ENCODE data around the gene MPZL2. TPM values are rescaled to one million over a fixed set of nuclear protein-coding genes. Genes with fewer than 3 reads are reported as not detected.

The MPZL2 gene
- total RNA-seq, 1 experiment from 2014 or later = 1.2 TPM

DNA sequence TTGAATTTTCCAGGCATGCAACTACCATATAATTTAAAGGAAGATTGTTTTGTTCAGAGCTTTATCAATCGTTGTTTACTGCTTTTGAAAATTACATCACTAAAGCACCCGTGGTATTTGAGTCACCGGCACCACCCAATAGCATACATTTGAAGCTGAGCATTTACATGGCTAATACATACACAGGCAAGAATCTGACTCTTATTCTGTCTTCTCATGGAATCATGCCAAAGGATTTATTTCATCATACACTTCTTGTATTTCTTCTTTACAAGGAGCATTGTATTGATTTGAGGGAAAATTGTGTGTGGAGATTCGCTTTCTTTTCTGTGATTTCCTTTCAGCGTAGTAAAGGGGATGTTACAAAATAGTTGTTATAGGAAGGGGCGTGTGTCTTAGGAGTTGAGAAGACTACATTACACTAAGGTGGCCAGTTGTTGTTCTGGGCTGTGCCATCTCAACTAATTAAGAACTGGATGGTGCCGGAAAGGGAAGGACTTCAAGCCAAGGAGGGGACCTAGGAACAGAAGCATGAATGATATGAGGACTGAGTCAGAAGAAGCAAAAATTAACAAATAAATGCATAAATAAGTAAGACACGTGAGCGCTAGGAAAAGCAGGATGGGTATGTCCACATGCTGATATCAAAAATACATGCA is 27.5 kb upstream of the MPZL2 start:
- Mint-ChIP-seq H3K4me1 (peaks cover 7% of the 10 kb centered on the region; the same call in 1 of the 2 replicates), H3K4me3 (no peak overlapping the region), H3K36me3 (no peaks in the 10 kb centered on the region), H3K9me3 (peaks cover 3% of the 10 kb centered on the region), H3K27ac (no peak overlapping the region), H3K27me3 (ENCODE audit: low read depth) (peaks cover 29% of the 10 kb centered on the region)
- DNase-seq (ENCODE audit: low spot score) (no peak), ATAC-seq (no peak)
- TF ChIP-seq JUN (CRISPR knock-in tag; IDR thresholded peaks at IDR 0.05) (no peak), IRF2 (CRISPR knock-in tag; IDR thresholded peaks at IDR 0.05; ENCODE audit: borderline replicate concordance, low read depth) (no peak), ATF1 (CRISPR knock-in tag; IDR thresholded peaks at IDR 0.05) (no peak), CTCF (IDR thresholded peaks at IDR 0.05) (no peak)
- TF ChIP-seq, protein P1, sequence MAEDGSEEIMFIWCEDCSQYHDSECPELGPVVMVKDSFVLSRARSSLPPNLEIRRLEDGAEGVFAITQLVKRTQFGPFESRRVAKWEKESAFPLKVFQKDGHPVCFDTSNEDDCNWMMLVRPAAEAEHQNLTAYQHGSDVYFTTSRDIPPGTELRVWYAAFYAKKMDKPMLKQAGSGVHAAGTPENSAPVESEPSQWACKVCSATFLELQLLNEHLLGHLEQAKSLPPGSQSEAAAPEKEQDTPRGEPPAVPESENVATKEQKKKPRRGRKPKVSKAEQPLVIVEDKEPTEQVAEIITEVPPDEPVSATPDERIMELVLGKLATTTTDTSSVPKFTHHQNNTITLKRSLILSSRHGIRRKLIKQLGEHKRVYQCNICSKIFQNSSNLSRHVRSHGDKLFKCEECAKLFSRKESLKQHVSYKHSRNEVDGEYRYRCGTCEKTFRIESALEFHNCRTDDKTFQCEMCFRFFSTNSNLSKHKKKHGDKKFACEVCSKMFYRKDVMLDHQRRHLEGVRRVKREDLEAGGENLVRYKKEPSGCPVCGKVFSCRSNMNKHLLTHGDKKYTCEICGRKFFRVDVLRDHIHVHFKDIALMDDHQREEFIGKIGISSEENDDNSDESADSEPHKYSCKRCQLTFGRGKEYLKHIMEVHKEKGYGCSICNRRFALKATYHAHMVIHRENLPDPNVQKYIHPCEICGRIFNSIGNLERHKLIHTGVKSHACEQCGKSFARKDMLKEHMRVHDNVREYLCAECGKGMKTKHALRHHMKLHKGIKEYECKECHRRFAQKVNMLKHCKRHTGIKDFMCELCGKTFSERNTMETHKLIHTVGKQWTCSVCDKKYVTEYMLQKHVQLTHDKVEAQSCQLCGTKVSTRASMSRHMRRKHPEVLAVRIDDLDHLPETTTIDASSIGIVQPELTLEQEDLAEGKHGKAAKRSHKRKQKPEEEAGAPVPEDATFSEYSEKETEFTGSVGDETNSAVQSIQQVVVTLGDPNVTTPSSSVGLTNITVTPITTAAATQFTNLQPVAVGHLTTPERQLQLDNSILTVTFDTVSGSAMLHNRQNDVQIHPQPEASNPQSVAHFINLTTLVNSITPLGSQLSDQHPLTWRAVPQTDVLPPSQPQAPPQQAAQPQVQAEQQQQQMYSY (CRISPR knock-in tag; IDR thresholded peaks at IDR 0.05) = no peak
- TF ChIP-seq, protein P2, sequence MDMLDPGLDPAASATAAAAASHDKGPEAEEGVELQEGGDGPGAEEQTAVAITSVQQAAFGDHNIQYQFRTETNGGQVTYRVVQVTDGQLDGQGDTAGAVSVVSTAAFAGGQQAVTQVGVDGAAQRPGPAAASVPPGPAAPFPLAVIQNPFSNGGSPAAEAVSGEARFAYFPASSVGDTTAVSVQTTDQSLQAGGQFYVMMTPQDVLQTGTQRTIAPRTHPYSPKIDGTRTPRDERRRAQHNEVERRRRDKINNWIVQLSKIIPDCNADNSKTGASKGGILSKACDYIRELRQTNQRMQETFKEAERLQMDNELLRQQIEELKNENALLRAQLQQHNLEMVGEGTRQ (CRISPR knock-in tag; IDR thresholded peaks at IDR 0.05) = no peak
- POLR2A ChIA-PET = no interaction called here
- CTCF ChIA-PET = interaction anchor here (0.6 to 2.3 kb wide), 4 partner anchors 93 to 145 kb away, joined by 3 to 31 read pairs (median 4); no protein-coding TSS in a partner anchor

DNA sequence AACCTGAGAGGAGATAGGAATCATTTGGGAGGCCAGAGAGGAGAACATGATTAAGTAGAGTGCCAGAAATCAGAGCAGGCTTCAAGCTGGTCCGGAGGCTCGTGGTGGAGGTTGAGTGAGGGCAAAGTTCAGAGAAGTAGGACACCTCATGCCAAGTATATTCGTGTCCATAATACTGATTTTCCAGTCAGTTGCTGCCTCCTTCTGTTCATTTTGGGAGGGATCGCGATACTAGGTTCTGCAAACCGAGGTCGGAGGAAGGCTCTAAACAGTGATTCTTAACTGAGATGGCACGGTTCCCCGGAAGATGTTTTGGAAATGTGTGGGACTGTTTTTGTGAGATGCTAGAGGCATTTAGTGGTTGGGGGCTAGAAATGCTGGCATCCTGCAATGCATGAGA is 26.8 kb upstream of the MPZL2 start:
- ChIA-PET POLR2A (no interaction called here), CTCF (interaction anchor here (0.6 to 2.3 kb wide), 4 partner anchors 92 to 145 kb away, joined by 3 to 31 read pairs (median 4); no protein-coding TSS in a partner anchor)
- Mint-ChIP-seq H3K4me3 (no peak overlapping the region), H3K27me3 (ENCODE audit: low read depth) (peaks cover 33% of the 10 kb centered on the region), H3K36me3 (no peaks in the 10 kb centered on the region), H3K4me1 (peaks cover 7% of the 10 kb centered on the region; the same call in 1 of the 2 replicates), H3K27ac (no peak overlapping the region), H3K9me3 (peaks cover 3% of the 10 kb centered on the region)
- DNase-seq (ENCODE audit: low spot score) (no peak), ATAC-seq (peak; percentile 73)
- TF ChIP-seq, protein P3, sequence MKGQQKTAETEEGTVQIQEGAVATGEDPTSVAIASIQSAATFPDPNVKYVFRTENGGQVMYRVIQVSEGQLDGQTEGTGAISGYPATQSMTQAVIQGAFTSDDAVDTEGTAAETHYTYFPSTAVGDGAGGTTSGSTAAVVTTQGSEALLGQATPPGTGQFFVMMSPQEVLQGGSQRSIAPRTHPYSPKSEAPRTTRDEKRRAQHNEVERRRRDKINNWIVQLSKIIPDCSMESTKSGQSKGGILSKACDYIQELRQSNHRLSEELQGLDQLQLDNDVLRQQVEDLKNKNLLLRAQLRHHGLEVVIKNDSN (CRISPR knock-in tag; IDR thresholded peaks at IDR 0.05) = no peak
- TF ChIP-seq ZNF423 (CRISPR knock-in tag; IDR thresholded peaks at IDR 0.05) (no peak), GABPB1 (CRISPR knock-in tag; IDR thresholded peaks at IDR 0.05) (no peak; the same call in 1 of the 2 replicates), E2F4 (CRISPR knock-in tag; IDR thresholded peaks at IDR 0.05; ENCODE audit: borderline replicate concordance, low read depth) (no peak)
- TF ChIP-seq, protein P4, sequence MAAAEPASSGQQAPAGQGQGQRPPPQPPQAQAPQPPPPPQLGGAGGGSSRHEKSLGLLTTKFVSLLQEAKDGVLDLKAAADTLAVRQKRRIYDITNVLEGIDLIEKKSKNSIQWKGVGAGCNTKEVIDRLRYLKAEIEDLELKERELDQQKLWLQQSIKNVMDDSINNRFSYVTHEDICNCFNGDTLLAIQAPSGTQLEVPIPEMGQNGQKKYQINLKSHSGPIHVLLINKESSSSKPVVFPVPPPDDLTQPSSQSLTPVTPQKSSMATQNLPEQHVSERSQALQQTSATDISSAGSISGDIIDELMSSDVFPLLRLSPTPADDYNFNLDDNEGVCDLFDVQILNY (CRISPR knock-in tag; IDR thresholded peaks at IDR 0.05) = no peak

All from WTC11 (cell line).